Lung (tissue), 12 donors: ENCODE results near the gene SAMD8. TPM values are rescaled to one million over a fixed set of nuclear protein-coding genes. Genes with fewer than 3 reads are reported as not detected.

ENCODE experiments used
- ATAC-seq: fragments of 200-7000 bp; cut with Tn5 transposase; one replicate; pipeline ENCODE4 v1.9.1; 2020; ENCODE audit warnings: moderate number of reproducible peaks; ENCODE audit not compliant: insufficient read depth, low FRiP score
- DNase-seq, 3 donors: peaks; one replicate each; pipeline ENCODE4 v3.0.0-alpha.2; 2013 to 2017
- H3K27ac ChIP-seq, 2 donors: one replicate each; pipeline ENCODE4 v1.5.1; 2013; ENCODE audit warnings: mild to moderate bottlenecking in 2 of 2, moderate library complexity in 2 of 2, control low read depth in 1 of 2, inconsistent platforms in 1 of 2, low read depth in 1 of 2, low read length in 1 of 2
- H3K27me3 ChIP-seq, 3 donors: one replicate each; pipeline ENCODE4 v1.5.1; 2013; ENCODE audit warnings: low read length in 2 of 3; ENCODE audit not compliant: control insufficient read depth in 3 of 3, insufficient read depth in 3 of 3
- H3K36me3 ChIP-seq, 4 donors: one replicate each; pipeline ENCODE4 v1.5.1; 2013; ENCODE audit warnings: low read length in 4 of 4, mild to moderate bottlenecking in 1 of 4, moderate library complexity in 1 of 4; ENCODE audit not compliant: control insufficient read depth in 4 of 4, insufficient read depth in 4 of 4
- H3K4me1 ChIP-seq, 5 donors: one replicate each; pipeline ENCODE4 v1.5.1; 2013; ENCODE audit warnings: low read length in 5 of 5, mild to moderate bottlenecking in 2 of 5, moderate library complexity in 1 of 5; ENCODE audit not compliant: control insufficient read depth in 5 of 5, insufficient read depth in 5 of 5
- H3K4me3 ChIP-seq: one replicate; pipeline ENCODE4 v1.5.1; 2013; ENCODE audit warnings: mild to moderate bottlenecking, control low read depth, moderate library complexity
- H3K9ac ChIP-seq, 2 donors: one replicate each; pipeline ENCODE4 v1.5.1; 2013; ENCODE audit warnings: low read length in 2 of 2, control low read depth in 1 of 2; ENCODE audit not compliant: insufficient read depth in 1 of 2
- H3K9me3 ChIP-seq, 4 donors: one replicate each; pipeline ENCODE4 v1.5.1; 2013; ENCODE audit warnings: low read length in 3 of 4, mild to moderate bottlenecking in 1 of 4, moderate library complexity in 1 of 4; ENCODE audit not compliant: control insufficient read depth in 4 of 4, insufficient read depth in 3 of 4
- CTCF ChIP-seq: IDR thresholded peaks from 2 replicates; pipeline ENCODE4 v1.5.1; 2012; ENCODE audit warnings: mild to moderate bottlenecking; ENCODE audit errors: control extremely low read depth, extremely low read depth
- WGBS, 2 donors: extraction: QIAGEN DNeasy Blood & Tissue Kit; methylation state at CpG; one replicate each; pipeline ENCODE4 v1.1.7; 2013; 5-methylcytosine and 5-hydroxymethylcytosine counted together
- polyA plus RNA-seq, 2 donors: library from polyadenylated mRNA; stranded (reverse); fragments of 200-250 nt; gene quantifications; one replicate each; pipeline ENCODE4 v1.2.1, GENCODE V29; 2013
- total RNA-seq, 2 donors: library from RNA; depleted of rRNA in 1 of 2; stranded (reverse); fragments of >200 nt in 1 of 2; gene quantifications; one replicate each; pipeline ENCODE4 v1.2.1, GENCODE V29; 2014 to 2021
- donor health status: control.
- donor health status: control.
- donor health status: Bipolar disorder and iron deficiency.
- donor health status: healthy.
- donor health status: DM: yes; HTN: yes; CAD: no.

Gene SAMD8
- total and polyA plus RNA-seq, 4 donors: 5.5 to 29.0 (median 11.3) TPM

GRCh38 chr10:75159519-75159918 lies 48.1 kb downstream of the SAMD8 start:
- H3K9me3 ChIP-seq: no peaks in the 10 kb centered on the region
- no peak overlapping the region for H3K9ac ChIP-seq
- no peak overlapping the region for H3K4me3 ChIP-seq
- no peak for DNase-seq
- no peak for ATAC-seq
- no peak overlapping the region for H3K27ac ChIP-seq
- no peaks in the 10 kb centered on the region for H3K27me3 ChIP-seq
- no peak for TF ChIP-seq CTCF
- peaks cover 2 to 10% (median 4%) of the 10 kb centered on the region in 4 donors for H3K36me3 ChIP-seq
- H3K4me1 ChIP-seq: peaks cover 0 to 9% (median 0%) of the 10 kb centered on the region in 5 donors
- WGBS, 2 donors: 85 to 93% methylated on average over 4 of the region's 4 CpGs

- no peaks in the 10 kb centered on the region for H3K9me3 ChIP-seq
- peak overlapping the region in 1 of 2 donors; percentile 32 for H3K9ac ChIP-seq
- peaks cover 0 to 8% (median 0%) of the 10 kb centered on the region in 5 donors for H3K4me1 ChIP-seq
- TF ChIP-seq CTCF: no peak
- WGBS, 2 donors: 16 to 39% methylated on average over 2 of the region's 2 CpGs
- peaks cover 0 to 3% (median 0%) of the 10 kb centered on the region in 3 donors for H3K27me3 ChIP-seq
- peaks cover 0 to 7% (median under 1%) of the 10 kb centered on the region in 4 donors for H3K36me3 ChIP-seq
- no peak for ATAC-seq
- H3K27ac ChIP-seq: no peak overlapping the region
- peak in 1 of 3 donors; percentile 24 for DNase-seq
- H3K4me3 ChIP-seq: no peak overlapping the region
Measured at GRCh38 chr10:75165684-75166622, 54.5 kb downstream of the SAMD8 start.

- WGBS, 2 donors: 53 to 57% methylated on average over 1 of the region's 1 CpG
- Histone ChIP-seq H3K27ac (no peak overlapping the region), H3K27me3 (peaks cover 0 to 3% (median 0%) of the 10 kb centered on the region in 3 donors), H3K9ac (no peak overlapping the region), H3K9me3 (no peaks in the 10 kb centered on the region), H3K4me1 (peaks cover 0 to 8% (median 0%) of the 10 kb centered on the region in 5 donors), H3K36me3 (peaks cover 0 to 4% (median under 1%) of the 10 kb centered on the region in 4 donors), H3K4me3 (no peak overlapping the region)
- DNase-seq: no peak
- TF ChIP-seq CTCF: no peak
- no peak for ATAC-seq
Measured at GRCh38 chr10:75166623-75166972, 55.1 kb downstream of the SAMD8 start.
